GM18517 (cell line): ENCODE measurements around the gene ZNF668.
"Not testable (repeated sequence)": the region's sequence is repeated elsewhere in the genome, so short reads cannot be mapped to it uniquely, and the experiment has no call there.

Experiments used
- ATAC-seq: cut with Tn5 transposase; IDR thresholded peaks from one replicate; pipeline ENCODE4 v1.9.1; 2021; ENCODE audit warnings: mild to moderate bottlenecking, moderate library complexity; ENCODE audit not compliant: unreplicated experiment

Gene ZNF668

DNA sequence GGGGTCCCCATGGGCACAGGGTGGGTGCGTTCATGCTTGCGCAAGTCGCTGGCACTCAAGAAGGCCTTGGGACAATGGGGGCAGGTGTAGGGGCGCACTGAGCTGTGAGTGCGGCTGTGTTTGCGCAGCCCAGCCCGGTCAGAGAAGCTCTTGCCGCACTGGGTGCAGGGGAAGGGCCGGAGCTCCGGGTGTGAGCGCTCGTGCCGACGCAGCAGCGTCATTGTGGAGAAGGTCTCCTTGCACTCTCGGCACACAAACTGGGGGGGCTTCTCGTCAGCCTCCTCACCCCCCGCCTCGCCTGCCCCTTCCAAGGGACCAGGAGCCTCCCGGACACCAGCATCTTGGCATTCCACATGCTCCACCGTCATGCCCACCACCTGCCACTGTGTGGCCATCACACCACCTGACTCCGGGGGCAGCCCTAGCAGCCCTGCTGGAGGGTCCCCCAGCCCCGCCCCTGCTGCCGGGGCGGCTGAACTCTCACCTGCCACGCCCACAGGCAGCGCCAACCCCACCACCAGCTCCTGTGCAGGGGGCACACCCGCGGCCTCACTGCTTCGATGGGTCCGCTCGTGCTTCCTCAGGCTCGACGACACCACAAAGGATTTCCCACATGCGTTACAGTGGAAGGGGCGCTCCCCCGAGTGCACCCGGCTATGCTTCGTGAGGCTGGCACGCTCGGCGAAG is 12.8 kb downstream of the ZNF668 start:
- ATAC-seq: no peak

DNA sequence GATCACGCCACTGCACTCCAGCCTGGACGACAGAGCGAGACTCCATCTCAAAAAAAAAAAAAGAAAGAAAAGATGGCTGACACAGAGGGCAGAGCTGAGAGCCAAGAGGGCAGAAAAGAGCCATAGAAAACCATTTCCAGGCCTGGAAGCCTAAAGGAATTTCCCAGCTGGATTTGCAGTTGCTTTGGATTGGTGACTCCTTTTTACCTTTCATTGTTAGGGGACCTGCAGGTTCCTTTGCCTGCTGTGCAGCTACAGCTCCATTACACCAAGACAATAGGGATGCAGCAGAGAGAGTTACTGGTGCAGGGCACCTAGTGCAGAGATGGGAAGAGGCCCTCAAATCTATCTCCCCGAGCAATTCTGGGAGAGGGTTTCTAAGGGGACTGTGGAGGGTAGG is 18.4 kb downstream of the ZNF668 start:
- ATAC-seq: no peak

DNA sequence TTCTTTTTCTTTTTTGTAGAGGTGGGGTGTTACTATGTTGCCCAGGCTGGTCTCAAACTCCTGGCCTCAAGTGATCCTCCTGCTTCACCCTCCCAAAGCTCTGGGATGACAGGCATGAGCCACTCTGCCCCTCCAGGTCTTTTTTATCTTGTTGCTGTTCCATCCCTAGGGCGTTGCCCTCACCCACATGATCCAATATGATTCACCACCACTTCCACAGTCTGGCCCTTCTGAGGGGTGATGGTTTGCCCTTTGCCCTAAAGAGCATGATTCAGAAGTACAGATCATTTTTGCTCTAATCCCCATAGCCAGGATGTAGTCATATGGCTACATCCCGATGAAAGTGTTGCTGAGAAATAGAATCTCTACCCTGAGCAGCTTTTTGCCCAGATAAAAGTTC is 21.9 kb downstream of the ZNF668 start:
- no peak for ATAC-seq

DNA sequence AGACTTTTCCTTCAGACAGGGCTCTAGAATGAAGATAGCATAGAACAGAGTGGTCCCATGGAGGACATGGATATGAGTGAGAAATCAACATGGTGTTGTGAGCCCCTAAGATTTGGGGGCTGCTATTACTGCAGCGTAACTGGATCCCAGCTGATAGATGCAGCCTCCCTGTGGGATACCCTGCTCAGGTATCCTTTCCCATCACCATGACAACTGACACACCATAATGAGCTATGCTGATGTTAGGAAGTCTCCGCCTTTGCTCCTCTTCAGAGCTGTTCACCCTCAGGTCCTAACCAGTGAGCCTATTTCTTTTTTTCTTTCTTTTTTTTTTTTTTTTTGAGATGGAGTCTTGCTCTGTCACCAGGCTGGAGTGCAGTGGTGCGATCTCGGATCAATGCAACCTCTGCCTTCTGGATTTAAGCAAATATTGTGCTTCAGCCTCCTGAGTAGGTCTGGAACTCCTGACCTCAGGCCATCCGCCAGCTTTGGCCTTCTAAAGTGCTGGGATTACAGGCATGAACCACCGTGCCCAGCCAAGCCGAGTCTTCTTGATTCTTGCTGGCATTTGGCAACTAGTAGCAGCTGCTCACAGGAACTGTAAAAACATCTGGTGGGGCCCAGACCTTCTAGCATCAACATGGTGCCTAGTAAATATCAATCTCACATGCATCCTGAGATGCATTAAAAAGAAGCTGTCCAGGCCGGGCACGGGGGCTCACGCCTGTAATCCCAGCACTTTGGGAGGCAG is 23.6 kb downstream of the ZNF668 start:
- no peak for ATAC-seq

DNA sequence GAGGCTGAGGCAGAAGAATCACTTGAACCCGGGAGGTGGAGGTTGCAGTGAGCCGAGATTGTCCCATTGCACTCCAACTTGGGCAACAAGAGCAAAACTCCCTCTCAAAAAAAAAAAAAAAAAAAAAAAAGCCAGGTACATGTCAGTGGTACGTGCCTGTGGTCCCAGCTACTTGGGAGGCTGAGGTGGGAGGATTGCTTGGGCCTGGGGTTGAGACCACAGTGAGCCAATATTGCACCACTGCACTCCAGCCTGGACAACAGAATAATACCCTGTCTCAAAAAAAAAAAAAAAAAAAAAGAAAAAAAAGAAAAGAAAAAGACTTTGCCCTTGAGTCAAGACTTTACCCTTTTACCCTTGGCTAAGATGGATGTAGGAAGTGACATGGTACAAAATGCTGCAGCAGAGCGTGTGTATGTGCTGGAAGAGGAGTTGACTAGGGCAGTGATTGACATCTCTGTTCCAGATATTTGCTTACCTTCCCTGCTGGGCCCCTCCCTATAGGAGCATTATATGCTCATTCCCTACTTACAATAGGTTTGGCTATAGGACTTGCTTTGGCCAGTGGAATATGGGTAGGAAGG is 30.1 kb downstream of the ZNF668 start:
- ATAC-seq: no peak

DNA sequence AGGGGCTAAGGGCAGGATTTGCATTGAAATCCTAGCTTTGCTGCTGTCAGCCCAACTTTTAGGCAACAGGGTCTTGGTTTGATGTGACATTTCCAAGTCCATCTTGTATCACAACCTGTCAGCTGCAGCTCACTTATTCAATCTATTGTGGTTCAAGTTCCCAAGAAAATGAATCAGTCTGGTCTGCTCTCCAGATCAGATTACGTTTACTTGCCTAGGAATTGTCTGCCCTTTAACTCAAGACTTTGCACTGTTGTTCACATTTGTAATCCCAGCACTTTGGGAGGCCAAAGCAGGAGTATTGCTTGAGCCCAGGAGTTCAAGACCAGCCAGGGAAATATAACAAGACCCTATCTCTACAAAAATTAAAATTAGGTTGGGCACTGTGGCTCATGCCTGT is 30.7 kb downstream of the ZNF668 start:
- ATAC-seq: no peak

DNA sequence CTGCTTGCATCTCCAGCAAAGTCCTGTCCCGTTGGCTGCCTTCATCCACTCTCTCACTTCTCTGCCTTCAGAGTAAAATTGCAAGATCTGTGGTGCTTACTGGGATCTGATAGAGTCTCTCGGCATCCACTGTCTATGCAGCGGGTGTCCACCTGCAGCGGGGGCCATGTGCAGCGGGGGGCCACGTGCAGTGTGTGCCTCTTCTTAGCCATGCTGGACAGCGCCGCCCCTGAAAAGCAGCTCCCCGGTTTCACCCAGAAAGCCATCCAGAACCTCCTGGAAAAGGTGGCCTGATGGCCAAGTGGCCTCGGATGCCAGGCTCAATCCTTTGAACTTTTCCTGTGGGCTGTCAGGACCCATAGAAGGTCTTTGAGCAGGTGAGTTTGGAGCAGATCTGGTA is 31.2 kb downstream of the ZNF668 start:
- no peak for ATAC-seq

DNA sequence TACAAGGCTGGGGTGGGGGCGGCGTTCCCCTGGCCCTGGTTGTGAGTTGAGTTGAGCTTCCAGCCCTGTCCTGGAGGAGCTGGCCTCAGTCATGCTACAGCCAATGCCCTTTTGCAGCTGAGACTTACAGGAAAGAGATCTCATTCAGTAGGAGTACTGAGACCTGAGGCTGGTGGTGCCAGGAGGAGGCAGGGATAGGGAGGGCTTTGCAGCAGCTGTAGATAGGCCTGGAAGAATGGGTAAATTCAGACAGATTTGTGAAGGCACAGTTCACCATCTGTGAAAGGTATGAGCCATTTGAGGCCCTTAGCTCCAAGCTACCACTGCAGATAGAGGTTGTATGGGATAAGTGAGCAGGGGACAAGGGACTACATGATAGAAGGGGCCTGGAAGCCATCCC is 35.0 kb downstream of the ZNF668 start:
- no peak for ATAC-seq

DNA sequence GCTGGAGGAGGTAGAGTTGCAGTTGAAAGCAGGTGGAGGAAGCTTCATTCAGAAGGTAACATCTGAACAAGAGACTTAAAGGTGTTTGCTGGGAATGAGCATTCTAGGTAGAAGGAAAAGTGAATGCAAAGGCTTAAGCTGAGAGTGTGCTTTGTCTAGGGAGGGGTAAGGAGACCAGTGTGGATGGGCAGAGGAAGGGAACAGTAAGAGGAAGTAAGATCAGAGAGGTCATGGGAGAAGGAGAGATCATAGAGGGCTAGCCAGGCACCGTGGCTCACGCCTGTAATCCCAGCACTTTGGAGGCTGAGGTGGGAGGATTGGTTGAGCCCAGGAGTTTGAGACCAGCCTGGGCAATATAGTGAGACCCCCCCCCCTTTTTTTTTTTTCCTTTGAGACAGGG is 37.3 kb downstream of the ZNF668 start:
- no peak for ATAC-seq

DNA sequence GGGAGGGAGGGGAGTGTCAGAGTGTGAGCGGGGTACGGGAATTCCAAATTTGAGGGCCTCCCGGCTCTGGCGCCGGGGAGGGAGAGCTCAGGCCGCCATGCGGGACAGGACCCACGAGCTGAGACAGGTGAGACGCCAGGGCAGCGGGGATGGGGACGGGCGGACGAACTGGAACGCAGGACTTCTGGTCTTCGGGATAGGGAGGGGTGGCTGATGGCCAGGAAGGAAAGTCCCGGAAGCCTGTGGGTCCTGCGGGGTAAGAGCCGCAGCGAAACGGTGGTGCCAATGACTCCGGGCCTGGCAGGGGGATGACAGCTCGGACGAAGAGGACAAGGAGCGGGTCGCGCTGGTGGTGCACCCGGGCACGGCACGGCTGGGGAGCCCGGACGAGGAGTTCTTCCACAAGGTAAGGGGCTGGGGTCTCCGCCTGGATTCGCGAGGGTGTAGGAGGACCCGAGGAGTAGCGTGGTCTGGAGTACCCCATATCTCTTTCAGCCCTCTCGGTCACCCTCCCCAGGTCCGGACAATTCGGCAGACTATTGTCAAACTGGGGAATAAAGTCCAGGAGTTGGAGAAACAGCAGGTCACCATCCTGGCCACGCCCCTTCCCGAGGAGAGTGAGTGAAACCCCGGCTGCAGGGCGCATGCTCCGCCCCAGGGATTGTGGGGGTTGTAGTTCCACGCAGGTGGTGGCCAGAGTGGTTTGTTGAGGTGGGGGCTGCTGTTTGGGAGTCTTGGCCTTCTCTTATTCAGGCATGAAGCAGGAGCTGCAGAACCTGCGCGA is 40.1 kb downstream of the ZNF668 start:
- no peak for ATAC-seq

DNA sequence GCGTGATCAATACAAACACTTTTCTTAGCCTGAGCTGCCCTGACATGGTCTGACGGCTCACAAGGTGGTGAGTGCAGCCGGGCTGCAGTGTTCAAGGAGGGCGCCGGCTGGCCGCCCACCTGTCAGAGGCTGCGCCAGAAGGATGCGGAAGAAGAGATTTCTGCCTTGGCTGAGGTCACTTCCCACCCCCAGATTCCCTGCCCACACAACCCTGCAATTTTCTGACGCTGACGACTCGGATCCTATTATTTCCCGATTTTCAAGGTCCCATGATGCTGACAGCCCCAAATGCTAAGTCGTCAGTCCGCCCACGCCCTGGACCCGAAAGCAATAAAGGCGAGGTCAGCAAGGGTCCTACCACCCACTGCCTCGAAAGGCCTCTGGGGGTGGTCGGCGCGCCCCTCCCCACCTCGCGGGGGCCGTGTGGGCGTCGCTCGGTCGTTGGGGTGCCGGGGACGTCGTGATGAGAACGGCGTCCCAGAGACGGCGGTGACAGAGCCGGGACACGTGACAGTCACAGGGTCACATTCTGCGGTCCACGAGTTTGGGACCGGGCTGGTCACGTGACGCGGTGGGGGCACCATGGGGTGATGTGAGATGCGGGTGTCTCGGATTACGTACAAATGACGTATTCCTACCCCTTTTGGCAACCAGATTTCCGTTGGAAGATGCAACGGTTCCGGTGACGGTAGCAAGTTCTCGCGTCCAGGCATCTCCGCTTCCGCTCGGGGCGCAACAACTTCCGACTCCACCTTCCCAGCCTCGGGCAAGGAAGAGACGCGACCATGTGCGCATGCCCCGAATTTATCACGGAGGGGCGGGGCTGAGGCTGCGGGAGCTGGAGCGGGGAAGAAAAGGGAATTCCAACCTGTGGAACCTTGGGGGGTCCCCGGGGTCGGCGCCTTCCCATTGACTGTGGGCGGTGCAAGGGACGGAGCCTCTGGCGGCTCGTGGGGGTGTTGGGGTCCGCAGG is 41.0 kb downstream of the ZNF668 start, which contains the start of gene STX4:
Gene STX4, plus strand, starts transcription at position 823 of the 973 bp plus-strand sequence. CDS start 248 bp downstream, outside the sequence.
- peak; percentile 77 for ATAC-seq

DNA sequence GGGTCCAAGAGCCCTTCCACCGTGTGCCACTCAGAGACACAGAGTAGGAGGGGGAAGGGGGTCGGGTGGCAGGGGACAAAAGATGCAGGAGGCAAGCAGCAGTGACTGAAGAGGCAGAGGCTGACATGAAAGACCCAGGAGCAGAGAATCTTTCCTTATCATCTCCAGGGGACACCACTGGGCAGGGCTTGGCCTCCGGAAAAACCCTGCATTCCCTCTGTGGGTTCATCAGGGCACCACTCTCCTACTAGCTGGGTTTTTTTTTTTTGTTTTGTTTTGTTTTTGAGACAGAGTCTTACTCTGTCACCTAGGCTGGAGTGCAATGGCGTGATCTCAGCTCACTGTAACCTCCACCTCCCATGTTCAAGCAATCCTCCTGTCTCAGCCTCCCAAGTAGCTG is 42.8 kb downstream of the ZNF668 start:
- ATAC-seq: no peak

DNA sequence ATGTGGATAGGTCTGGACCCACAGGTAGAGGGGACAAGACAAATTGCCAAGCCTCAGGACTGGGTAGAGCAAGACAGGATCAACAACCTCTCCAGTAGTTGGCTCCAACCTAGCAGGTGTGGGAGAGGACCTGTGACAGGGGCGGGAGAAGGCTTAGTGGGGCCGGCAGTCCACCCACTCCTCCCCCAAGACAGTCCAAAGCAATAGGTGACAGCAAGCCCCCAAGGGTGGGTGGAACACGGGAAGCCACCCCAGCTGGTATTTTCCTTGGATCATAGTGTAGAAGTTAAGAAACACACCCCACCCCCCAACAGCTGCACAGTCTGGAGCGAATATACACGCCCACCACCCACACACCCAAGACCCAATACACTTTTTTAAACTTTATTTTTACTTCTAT is 44.8 kb downstream of the ZNF668 start:
- ATAC-seq: no peak

DNA sequence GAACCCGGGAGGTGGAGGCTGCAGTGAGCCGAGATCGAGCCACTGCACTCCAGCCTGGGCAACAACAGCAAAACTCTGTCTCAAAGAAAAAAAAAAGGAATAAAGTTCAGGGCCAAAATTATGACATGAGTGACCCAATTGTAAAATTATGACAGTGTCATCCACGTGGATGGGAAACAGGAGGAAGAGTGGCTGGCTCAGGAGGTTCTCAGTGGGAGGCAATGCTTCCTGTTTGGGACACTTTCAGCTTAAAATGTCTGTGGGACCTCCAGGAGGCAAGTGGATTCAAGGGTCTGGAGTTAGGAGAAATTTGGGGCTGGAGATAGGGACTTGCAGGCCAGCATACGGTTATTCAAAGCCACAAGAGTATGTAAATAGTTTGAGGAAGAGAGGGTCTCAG is 48.7 kb downstream of the ZNF668 start:
- ATAC-seq: no peak

DNA sequence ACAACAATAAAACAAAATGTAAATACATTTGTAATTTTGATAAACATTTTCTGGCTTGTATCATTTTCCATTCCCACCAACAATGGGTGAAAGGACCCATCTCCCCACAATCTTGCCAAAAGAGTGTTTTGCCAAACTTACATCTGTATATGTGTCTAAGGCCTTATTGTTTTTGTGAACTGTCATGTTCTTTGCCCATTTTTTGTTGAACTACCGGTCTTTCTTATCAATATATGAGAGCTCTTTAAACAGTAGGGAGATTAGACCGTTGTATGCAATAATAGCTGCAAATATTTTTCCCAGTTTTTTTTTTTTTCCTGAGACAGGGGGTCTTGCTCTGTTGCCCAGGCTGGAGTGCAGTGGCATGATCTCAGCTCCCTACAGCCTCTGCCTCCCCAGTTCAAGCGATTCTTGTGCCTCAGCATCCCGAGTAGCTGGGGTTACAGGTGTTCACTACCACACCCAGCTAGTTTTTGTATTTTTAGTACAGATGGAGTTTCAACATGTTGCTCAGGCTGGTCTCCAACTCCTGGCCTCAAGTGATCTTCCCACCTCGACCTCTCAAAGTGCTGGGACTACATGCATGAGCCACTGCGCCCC is 50.3 kb downstream of the ZNF668 start:
- ATAC-seq: no peak

DNA sequence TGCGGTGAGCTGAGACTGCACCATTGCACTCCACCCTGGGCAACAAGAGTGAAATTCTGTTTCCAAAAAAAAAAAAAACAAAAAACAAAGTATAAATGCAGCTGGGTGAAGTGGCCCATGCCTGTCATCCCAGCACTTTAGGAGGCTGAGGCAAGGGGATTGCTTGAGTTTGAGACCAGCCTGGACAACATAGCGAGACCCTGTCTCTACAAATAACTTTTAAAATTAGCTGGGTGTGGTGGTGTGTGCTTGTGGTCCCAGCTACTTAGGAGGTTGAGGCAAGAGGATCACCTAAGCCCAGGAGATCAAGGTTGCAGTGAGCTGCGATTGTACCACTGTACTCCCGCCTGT is 50.8 kb downstream of the ZNF668 start:
- no peak for ATAC-seq

DNA sequence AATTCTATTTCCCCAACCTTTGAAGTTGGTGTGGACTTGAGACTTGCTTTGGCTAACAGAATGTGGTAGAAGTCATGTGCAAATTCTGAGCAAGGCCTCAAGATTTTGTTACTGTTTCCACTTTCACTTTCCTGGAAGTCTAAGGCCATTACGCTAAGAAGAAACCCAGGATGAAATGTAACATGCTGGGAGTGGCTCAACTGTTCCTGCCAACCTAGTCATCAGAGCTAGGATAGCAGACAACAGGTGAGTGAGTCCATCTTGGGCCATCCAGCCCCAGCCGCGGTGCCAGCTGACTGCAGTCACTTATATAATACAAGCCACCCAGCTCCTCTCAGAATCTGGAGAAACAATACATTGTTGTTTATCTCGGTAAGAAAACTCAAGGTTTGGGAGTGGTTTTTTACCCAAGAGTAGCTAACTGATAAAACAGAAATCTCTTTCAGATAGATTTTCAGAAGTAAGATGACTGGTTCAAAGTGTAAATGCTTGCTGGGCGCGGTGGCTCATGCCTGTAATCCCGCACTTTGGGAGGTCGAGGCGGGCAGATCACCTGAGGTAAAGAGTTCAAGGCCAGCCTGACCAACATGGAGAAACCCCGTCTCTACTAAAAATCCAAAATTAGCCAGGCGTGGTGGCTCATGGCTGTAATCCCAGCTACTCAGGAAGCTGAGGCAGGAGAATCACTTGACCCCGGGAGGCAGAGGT is 51.3 kb downstream of the ZNF668 start:
- ATAC-seq: no peak

DNA sequence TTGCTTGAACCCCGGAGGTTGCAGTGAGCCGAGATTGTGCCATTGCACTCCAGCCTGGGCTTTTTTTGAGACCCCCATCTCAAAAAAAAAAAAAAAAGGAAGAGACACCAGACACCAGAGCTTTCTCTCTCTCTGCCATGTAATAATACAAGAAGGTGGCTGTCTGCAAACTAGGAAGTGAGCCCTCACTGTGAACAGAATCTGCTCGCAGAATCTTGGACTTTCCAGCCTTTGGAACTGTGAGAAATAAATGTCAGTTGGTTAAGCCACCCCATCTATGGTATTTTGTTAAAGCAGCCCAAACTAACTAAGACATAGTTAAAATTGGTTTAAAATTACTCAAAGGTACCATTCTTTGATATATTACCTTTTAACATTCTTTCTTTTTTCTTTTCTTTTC is 53.5 kb downstream of the ZNF668 start:
- ATAC-seq: no peak

DNA sequence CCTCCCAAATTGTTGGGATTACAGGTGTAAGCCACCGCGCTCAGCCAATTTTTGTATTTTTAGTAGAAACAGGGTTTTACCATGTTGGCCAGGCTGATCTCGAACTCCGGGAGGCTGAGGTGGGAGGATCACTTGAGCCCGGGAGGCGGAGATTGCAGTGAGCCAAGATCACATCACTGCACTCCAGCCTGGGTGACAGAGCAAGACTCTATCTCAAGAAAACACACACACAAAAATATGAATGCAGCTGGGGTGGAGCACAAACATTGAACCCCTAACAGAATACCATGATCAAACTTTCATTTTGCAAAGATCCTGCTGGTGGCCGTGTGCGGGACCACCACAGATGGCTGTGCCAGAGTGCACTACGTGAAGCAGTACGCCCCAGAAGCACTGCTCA is 56.3 kb downstream of the ZNF668 start:
- ATAC-seq: not testable (repeated sequence)
